SK-N-SH (cell line): ENCODE data around the gene KLRC3.

Experiments
- CTCF ChIP-seq: fragments of 200-600 bp; sonication (generic); IDR thresholded peaks from 2 replicates; pipeline ENCODE4 v1.6.1; 2017; ENCODE audit warnings: antibody characterized with exemption, mild to moderate bottlenecking, moderate library complexity
- GATA2 ChIP-seq: sonication (generic); formaldehyde crosslinking; IDR thresholded peaks from 2 replicates; pipeline ENCODE4 v1.5.0; 2020; ENCODE audit warnings: mild to moderate bottlenecking, missing genetic modification reagents
- JUND ChIP-seq: IDR thresholded peaks from 2 replicates; pipeline ENCODE4 v1.4.0; 2012
- MEF2A ChIP-seq: IDR thresholded peaks from 2 replicates; pipeline ENCODE4 v1.4.0; 2012; ENCODE audit warnings: low read depth, borderline replicate concordance
- PBX3 ChIP-seq: IDR thresholded peaks from 2 replicates; pipeline ENCODE4; 2012
- POLR2AphosphoS5 ChIP-seq: IDR thresholded peaks from 2 replicates; pipeline ENCODE4 v1.6.1; 2012; ENCODE audit warnings: low read depth, low read length
- RCOR1 ChIP-seq: fragments of 150-350 bp; IDR thresholded peaks from 2 replicates; pipeline ENCODE4 v1.6.1; 2017; ENCODE audit warnings: antibody characterized with exemption, low read length
- REST ChIP-seq: IDR thresholded peaks from 2 replicates; pipeline ENCODE4 v1.6.1; 2012; ENCODE audit warnings: mild to moderate bottlenecking, low read depth, low read length, moderate library complexity
- RXRA ChIP-seq: IDR thresholded peaks from 2 replicates; pipeline ENCODE4 v1.4.0; 2012; ENCODE audit warnings: low read depth, mild to moderate bottlenecking, borderline replicate concordance
- TCF12 ChIP-seq: IDR thresholded peaks from 2 replicates; pipeline ENCODE4 v1.4.0; 2012
- YY1 ChIP-seq: IDR thresholded peaks from 2 replicates; pipeline ENCODE4 v1.4.0; 2012; ENCODE audit warnings: low read depth, mild to moderate bottlenecking

GRCh38 chr12:10409392-10409791 is 11.0 kb downstream of the KLRC3 start, which contains the start of gene KLRC4:
- no peak for TF ChIP-seq CTCF
- no peak for TF ChIP-seq YY1
- TF ChIP-seq REST, result no peak
- TF ChIP-seq RCOR1, result no peak
- TF ChIP-seq JUND, result no peak
- TF ChIP-seq POLR2AphosphoS5, result no peak
- no peak for TF ChIP-seq RXRA
- no peak for TF ChIP-seq PBX3
- no peak for TF ChIP-seq GATA2 (CRISPR knock-in tag)
- no peak for TF ChIP-seq MEF2A
- no peak for TF ChIP-seq TCF12
